ENCODE data around the gene CHST8.

The CHST8 gene

GRCh38 chr19:33616346-33616745 is 5.4 kb upstream of the CHST8 start:
- TF ChIP-seq TEAD4 (IDR thresholded peaks at IDR 0.05) (no peak), TCF12 (IDR thresholded peaks at IDR 0.05; ENCODE audit: low read depth) (no peak), TAF1 (IDR thresholded peaks at IDR 0.05; ENCODE audit: low read depth) (no peak), RAD21 (IDR thresholded peaks at IDR 0.05; ENCODE audit: low read depth) (no peak), CREB1 (IDR thresholded peaks at IDR 0.05; ENCODE audit: low read depth) (no peak), ZBTB7A (IDR thresholded peaks at IDR 0.05; ENCODE audit: low read depth) (no peak), MAX (IDR thresholded peaks at IDR 0.05) (no peak), CEBPB (IDR thresholded peaks at IDR 0.05) (no peak), EGR1 (IDR thresholded peaks at IDR 0.05) (no peak), EP300 (IDR thresholded peaks at IDR 0.05; ENCODE audit: borderline replicate concordance) (no peak), USF1 (IDR thresholded peaks at IDR 0.05) (no peak)

DNA sequence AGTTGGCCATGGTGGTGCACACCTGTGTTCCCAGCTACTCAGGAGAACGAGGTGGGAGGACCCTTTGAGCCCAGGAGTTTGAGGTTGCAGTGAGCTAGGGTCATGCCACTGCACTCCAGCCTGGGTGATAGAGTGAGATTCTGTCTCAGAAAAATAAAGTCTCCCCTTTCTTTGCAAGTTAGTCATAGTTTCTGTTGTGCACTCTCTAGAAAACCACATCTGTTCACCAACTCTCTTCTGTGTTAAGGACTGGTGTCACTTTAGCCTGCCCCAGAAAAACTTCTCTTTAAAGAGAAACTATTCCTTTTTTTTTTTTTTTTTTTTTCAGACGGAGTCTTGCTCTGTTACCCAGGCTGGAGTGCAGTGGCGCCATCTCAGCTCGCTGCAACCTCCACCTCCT is 4.9 kb upstream of the CHST8 start:
- no peak for TF ChIP-seq CREB1 (IDR thresholded peaks at IDR 0.05; ENCODE audit: low read depth)
- TF ChIP-seq TCF12 (IDR thresholded peaks at IDR 0.05; ENCODE audit: low read depth): no peak
- no peak for TF ChIP-seq USF1 (IDR thresholded peaks at IDR 0.05)
- TF ChIP-seq EP300 (IDR thresholded peaks at IDR 0.05; ENCODE audit: borderline replicate concordance): no peak
- TF ChIP-seq TEAD4 (IDR thresholded peaks at IDR 0.05): no peak
- TF ChIP-seq RAD21 (IDR thresholded peaks at IDR 0.05; ENCODE audit: low read depth): no peak
- no peak for TF ChIP-seq REST (IDR thresholded peaks at IDR 0.05; ENCODE audit: low read depth)
- no peak for TF ChIP-seq TAF1 (IDR thresholded peaks at IDR 0.05; ENCODE audit: low read depth)
- TF ChIP-seq NFIC (IDR thresholded peaks at IDR 0.05): no peak
- no peak for TF ChIP-seq CEBPB (IDR thresholded peaks at IDR 0.05)
- TF ChIP-seq FOXM1 (IDR thresholded peaks at IDR 0.05; ENCODE audit: borderline replicate concordance, low read depth): no peak
- TF ChIP-seq MAX (IDR thresholded peaks at IDR 0.05): no peak
- TF ChIP-seq ZBTB7A (IDR thresholded peaks at IDR 0.05; ENCODE audit: low read depth): no peak
- TF ChIP-seq YY1 (IDR thresholded peaks at IDR 0.05; ENCODE audit: low read depth): no peak
- TF ChIP-seq EGR1 (IDR thresholded peaks at IDR 0.05): no peak

DNA sequence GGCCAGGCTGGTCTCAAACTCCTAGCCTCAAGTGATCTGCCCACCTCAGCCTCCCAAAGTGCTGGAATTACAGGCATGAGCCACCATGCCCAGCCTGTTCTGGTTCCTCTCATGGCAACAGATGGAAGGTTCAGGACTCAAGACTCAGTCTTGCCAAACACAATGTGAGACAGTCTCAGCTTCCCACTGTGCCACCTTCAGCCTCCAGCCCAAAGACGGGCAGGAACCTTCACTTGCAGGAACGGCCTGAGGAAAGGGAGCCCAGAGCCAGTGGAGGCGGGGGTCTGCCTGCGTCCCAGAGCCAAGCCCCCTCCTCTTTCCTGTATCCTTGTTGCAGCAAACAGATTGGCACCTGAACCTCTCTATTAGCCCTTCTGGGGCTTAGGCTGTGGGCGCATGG is 2.9 kb upstream of the CHST8 start:
- TF ChIP-seq YY1 (IDR thresholded peaks at IDR 0.05; ENCODE audit: low read depth): no peak
- TF ChIP-seq ZBTB7A (IDR thresholded peaks at IDR 0.05; ENCODE audit: low read depth): no peak
- TF ChIP-seq FOXM1 (IDR thresholded peaks at IDR 0.05; ENCODE audit: borderline replicate concordance, low read depth): no peak

DNA sequence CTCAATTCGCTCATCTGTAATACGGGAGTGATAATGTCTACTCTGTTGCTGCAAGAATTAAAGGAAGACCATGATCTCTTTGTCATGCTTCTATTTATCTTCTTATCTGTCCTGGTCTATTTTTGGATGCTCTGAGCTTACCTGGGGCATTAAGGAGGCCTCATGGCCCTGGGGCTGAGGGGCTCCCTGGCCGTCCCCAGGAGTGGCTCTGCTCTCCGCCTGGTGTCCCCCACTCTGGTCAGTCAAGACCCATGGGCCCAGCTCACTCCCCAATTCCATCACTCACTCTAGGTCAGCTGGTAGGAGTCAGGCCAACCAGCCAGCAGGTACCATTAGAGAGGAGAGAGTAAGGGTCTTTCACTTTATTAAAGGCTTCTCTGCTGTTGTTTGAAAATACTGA is 1.1 kb upstream of the CHST8 start:
- TF ChIP-seq FOXM1 (IDR thresholded peaks at IDR 0.05; ENCODE audit: borderline replicate concordance, low read depth) (no peak), CEBPB (IDR thresholded peaks at IDR 0.05) (no peak), TEAD4 (IDR thresholded peaks at IDR 0.05) (no peak), EGR1 (IDR thresholded peaks at IDR 0.05) (no peak), MAX (IDR thresholded peaks at IDR 0.05) (no peak), EP300 (IDR thresholded peaks at IDR 0.05; ENCODE audit: borderline replicate concordance) (no peak), TAF1 (IDR thresholded peaks at IDR 0.05; ENCODE audit: low read depth) (no peak), TCF12 (IDR thresholded peaks at IDR 0.05; ENCODE audit: low read depth) (no peak), USF1 (IDR thresholded peaks at IDR 0.05) (no peak)

DNA sequence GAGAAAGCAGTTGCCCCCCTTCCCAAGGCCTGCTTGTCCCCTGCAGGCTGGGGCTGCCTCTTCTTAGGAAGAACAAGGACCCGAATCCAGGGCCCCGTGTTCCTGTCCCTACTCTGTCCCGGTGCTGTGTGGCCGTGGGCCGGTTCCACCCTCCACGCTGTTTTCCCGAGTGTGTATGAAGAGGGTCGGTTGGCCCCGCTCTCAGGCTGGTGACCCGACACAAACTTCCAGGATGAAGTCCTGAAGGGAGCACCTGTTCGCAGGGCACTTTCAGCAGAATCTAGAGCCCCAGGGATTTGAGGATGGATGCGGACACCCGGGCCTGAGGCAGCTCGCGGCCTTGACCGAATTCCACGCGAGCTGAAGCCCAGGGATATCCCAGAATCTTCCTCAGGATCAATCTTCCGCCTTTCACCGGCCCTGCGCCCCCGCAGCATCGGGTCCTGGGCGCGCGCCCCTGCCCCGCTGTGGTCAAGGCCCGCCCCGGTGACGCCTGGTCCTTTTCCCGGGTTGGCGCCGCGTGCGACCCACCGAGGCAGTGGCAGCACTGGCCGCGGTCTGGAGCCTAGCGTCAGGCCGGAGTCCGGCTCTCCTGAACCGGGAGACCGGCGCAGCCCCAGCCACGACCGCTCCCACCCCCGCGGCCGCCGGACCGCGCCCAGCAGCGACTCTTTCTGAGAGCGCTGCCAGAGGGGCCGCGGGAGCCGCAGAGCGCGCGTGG is 528 bp upstream of the CHST8 start:
- TF ChIP-seq FOXM1 (IDR thresholded peaks at IDR 0.05; ENCODE audit: borderline replicate concordance, low read depth) (no peak), ZBTB7A (IDR thresholded peaks at IDR 0.05; ENCODE audit: low read depth) (no peak), MAX (IDR thresholded peaks at IDR 0.05) (no peak), REST (IDR thresholded peaks at IDR 0.05; ENCODE audit: low read depth) (no peak), TEAD4 (IDR thresholded peaks at IDR 0.05) (no peak)
